Measurements from ENCODE around the gene WDR37.

DNA sequence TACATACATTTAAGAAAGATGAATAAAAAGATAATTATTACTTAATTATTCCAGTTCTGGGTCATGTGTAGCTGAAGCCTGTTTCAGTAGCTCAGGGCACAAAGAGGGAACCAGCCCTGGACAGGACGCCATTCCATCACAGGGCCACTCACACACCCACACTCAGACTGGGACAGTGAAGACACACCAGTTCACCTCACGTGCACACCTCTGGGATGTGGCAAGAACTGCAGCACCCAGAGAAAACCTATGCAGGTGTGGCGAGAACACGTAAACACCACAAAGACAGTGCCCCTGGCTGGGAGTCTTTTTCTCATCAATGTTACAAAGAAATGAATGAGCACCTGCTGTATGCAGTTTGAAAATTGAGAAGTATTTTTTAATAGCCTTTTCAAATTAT lies 5.6 kb upstream of the WDR37 start:
- TF ChIP-seq, protein P1, sequence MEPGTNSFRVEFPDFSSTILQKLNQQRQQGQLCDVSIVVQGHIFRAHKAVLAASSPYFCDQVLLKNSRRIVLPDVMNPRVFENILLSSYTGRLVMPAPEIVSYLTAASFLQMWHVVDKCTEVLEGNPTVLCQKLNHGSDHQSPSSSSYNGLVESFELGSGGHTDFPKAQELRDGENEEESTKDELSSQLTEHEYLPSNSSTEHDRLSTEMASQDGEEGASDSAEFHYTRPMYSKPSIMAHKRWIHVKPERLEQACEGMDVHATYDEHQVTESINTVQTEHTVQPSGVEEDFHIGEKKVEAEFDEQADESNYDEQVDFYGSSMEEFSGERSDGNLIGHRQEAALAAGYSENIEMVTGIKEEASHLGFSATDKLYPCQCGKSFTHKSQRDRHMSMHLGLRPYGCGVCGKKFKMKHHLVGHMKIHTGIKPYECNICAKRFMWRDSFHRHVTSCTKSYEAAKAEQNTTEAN (CRISPR knock-in tag; IDR thresholded peaks at IDR 0.05) = no peak
- TF ChIP-seq, protein P2, sequence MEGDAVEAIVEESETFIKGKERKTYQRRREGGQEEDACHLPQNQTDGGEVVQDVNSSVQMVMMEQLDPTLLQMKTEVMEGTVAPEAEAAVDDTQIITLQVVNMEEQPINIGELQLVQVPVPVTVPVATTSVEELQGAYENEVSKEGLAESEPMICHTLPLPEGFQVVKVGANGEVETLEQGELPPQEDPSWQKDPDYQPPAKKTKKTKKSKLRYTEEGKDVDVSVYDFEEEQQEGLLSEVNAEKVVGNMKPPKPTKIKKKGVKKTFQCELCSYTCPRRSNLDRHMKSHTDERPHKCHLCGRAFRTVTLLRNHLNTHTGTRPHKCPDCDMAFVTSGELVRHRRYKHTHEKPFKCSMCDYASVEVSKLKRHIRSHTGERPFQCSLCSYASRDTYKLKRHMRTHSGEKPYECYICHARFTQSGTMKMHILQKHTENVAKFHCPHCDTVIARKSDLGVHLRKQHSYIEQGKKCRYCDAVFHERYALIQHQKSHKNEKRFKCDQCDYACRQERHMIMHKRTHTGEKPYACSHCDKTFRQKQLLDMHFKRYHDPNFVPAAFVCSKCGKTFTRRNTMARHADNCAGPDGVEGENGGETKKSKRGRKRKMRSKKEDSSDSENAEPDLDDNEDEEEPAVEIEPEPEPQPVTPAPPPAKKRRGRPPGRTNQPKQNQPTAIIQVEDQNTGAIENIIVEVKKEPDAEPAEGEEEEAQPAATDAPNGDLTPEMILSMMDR (IDR thresholded peaks at IDR 0.05) = no peak
- TF ChIP-seq CREM (CRISPR knock-in tag; IDR thresholded peaks at IDR 0.05) = no peak
- no peak for TF ChIP-seq TP53 (CRISPR knock-in tag; IDR thresholded peaks at IDR 0.05)
- no peak for TF ChIP-seq SP1 (CRISPR knock-in tag; conservative IDR thresholded peaks at IDR 0.05)
- TF ChIP-seq, protein P3, sequence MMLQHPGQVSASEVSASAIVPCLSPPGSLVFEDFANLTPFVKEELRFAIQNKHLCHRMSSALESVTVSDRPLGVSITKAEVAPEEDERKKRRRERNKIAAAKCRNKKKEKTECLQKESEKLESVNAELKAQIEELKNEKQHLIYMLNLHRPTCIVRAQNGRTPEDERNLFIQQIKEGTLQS (CRISPR knock-in tag; conservative IDR thresholded peaks at IDR 0.05) = no peak
- no peak for TF ChIP-seq ESRRA (CRISPR knock-in tag; IDR thresholded peaks at IDR 0.05; ENCODE audit: borderline replicate concordance)
- no peak for TF ChIP-seq SMAD4 (CRISPR knock-in tag; IDR thresholded peaks at IDR 0.05)
- TF ChIP-seq, protein P4, sequence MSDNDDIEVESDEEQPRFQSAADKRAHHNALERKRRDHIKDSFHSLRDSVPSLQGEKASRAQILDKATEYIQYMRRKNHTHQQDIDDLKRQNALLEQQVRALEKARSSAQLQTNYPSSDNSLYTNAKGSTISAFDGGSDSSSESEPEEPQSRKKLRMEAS (CRISPR knock-in tag; IDR thresholded peaks at IDR 0.05) = no peak
- TF ChIP-seq, protein P5, sequence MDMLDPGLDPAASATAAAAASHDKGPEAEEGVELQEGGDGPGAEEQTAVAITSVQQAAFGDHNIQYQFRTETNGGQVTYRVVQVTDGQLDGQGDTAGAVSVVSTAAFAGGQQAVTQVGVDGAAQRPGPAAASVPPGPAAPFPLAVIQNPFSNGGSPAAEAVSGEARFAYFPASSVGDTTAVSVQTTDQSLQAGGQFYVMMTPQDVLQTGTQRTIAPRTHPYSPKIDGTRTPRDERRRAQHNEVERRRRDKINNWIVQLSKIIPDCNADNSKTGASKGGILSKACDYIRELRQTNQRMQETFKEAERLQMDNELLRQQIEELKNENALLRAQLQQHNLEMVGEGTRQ (CRISPR knock-in tag; IDR thresholded peaks at IDR 0.05) = no peak
- TF ChIP-seq, protein P6, sequence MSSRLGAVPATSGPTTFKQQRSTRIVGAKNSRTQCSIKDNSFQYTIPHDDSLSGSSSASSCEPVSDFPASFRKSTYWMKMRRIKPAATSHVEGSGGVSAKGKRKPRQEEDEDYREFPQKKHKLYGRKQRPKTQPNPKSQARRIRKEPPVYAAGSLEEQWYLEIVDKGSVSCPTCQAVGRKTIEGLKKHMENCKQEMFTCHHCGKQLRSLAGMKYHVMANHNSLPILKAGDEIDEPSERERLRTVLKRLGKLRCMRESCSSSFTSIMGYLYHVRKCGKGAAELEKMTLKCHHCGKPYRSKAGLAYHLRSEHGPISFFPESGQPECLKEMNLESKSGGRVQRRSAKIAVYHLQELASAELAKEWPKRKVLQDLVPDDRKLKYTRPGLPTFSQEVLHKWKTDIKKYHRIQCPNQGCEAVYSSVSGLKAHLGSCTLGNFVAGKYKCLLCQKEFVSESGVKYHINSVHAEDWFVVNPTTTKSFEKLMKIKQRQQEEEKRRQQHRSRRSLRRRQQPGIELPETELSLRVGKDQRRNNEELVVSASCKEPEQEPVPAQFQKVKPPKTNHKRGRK (CRISPR knock-in tag; IDR thresholded peaks at IDR 0.05; ENCODE audit: borderline replicate concordance) = no peak
- no peak for TF ChIP-seq ATF1 (CRISPR knock-in tag; IDR thresholded peaks at IDR 0.05)

Data from WTC11 (cell line).